ENCODE results near the gene MALRD1. TPM values are rescaled to one million over a fixed set of nuclear protein-coding genes. Genes with fewer than 3 reads are reported as not detected.

The MALRD1 gene
- total and polyA plus RNA-seq, 2 donors (not counting 1 experiment from before 2014, with no cell fraction given), result 0.62 to 1.7 TPM

DNA sequence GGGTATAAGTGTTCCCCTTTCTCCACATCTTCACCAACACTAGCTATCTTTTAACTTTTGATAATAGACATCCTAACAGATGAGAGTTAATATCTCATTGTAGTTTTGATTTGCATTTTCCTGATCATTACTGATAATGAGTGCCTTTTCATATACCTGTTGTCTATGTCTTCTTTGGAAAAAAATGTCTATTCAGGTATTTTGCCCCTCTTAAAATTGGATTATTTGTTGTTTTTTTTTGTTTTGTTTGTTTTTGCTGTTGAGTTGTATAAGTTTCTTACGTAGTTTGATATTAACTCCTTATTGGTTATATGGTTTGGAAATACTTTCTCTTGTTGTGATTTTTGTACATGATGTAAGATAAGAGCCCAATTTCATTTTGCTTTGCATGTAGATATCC, 214.7 kb downstream of the MALRD1 start:
- DNase-seq (ENCODE audit: low read depth in 2 of 2), result no peak
- H3K4me3 ChIP-seq (replicated peaks in 1 of 4; ENCODE audit: control extremely low read depth in 1 of 4, insufficient read depth in 1 of 4, low read depth in 3 of 4, low read length in 4 of 4), result no peak overlapping the region

GRCh38 chr10:19283285-19283684, 234.7 kb downstream of the MALRD1 start:
- no peaks in the 10 kb centered on the region for H4K20me1 ChIP-seq (ENCODE audit: control insufficient read depth, extremely low read depth, insufficient read depth, low read length)
- no peaks in the 10 kb centered on the region for H3K79me2 ChIP-seq (ENCODE audit: control insufficient read depth, insufficient read depth, low read length)
- no peaks in the 10 kb centered on the region for H3K27me3 ChIP-seq (ENCODE audit: control insufficient read depth, insufficient read depth, low read length)
- no peak for DNase-seq (ENCODE audit: low read depth in 2 of 2)
- no peaks in the 10 kb centered on the region for H3K9me3 ChIP-seq (ENCODE audit: control insufficient read depth, insufficient read depth, low read depth, low read length)
- no peak overlapping the region for H3K9ac ChIP-seq (ENCODE audit: insufficient read depth, low read length)
- H3K27ac ChIP-seq (ENCODE audit: insufficient read depth, low read length), result no peak overlapping the region
- no peak overlapping the region for H3K4me3 ChIP-seq (replicated peaks in 1 of 4; ENCODE audit: control extremely low read depth in 1 of 4, insufficient read depth in 1 of 4, low read depth in 3 of 4, low read length in 4 of 4)
- no peak overlapping the region for H2AFZ ChIP-seq (ENCODE audit: low read length)
- TF ChIP-seq, protein P1, sequence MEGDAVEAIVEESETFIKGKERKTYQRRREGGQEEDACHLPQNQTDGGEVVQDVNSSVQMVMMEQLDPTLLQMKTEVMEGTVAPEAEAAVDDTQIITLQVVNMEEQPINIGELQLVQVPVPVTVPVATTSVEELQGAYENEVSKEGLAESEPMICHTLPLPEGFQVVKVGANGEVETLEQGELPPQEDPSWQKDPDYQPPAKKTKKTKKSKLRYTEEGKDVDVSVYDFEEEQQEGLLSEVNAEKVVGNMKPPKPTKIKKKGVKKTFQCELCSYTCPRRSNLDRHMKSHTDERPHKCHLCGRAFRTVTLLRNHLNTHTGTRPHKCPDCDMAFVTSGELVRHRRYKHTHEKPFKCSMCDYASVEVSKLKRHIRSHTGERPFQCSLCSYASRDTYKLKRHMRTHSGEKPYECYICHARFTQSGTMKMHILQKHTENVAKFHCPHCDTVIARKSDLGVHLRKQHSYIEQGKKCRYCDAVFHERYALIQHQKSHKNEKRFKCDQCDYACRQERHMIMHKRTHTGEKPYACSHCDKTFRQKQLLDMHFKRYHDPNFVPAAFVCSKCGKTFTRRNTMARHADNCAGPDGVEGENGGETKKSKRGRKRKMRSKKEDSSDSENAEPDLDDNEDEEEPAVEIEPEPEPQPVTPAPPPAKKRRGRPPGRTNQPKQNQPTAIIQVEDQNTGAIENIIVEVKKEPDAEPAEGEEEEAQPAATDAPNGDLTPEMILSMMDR (conservative IDR thresholded peaks at IDR 0.05 in 1 of 2, IDR thresholded peaks at IDR 0.05 in 1 of 2; ENCODE audit: low read depth in 1 of 2, low read length in 2 of 2), result no peak
- TF ChIP-seq EZH2 (IDR thresholded peaks at IDR 0.05; ENCODE audit: low read length, missing control alignments), result no peak
- no peaks in the 10 kb centered on the region for H3K36me3 ChIP-seq (ENCODE audit: control insufficient read depth, insufficient read depth, low read length)
- H3K4me2 ChIP-seq (ENCODE audit: extremely low read depth, insufficient read depth, low read length), result no peak overlapping the region
- no peaks in the 10 kb centered on the region for H3K4me1 ChIP-seq (ENCODE audit: control insufficient read depth, extremely low read depth, insufficient read depth, low read length)

More for the DNA sequence above, 214.7 kb downstream of the MALRD1 start:
- H2AFZ ChIP-seq (ENCODE audit: low read length), result no peak overlapping the region
- H3K36me3 ChIP-seq (ENCODE audit: control insufficient read depth, insufficient read depth, low read length), result no peaks in the 10 kb centered on the region
- no peaks in the 10 kb centered on the region for H3K9me3 ChIP-seq (ENCODE audit: control insufficient read depth, insufficient read depth, low read depth, low read length)
- no peak overlapping the region for H3K4me2 ChIP-seq (ENCODE audit: extremely low read depth, insufficient read depth, low read length)
- no peaks in the 10 kb centered on the region for H4K20me1 ChIP-seq (ENCODE audit: control insufficient read depth, extremely low read depth, insufficient read depth, low read length)
- H3K79me2 ChIP-seq (ENCODE audit: control insufficient read depth, insufficient read depth, low read length), result no peaks in the 10 kb centered on the region
- TF ChIP-seq, protein P1 (conservative IDR thresholded peaks at IDR 0.05 in 1 of 2, IDR thresholded peaks at IDR 0.05 in 1 of 2; ENCODE audit: low read depth in 1 of 2, low read length in 2 of 2), result no peak
- no peak for TF ChIP-seq EZH2 (IDR thresholded peaks at IDR 0.05; ENCODE audit: low read length, missing control alignments)
- H3K9ac ChIP-seq (ENCODE audit: insufficient read depth, low read length), result no peak overlapping the region
- no peaks in the 10 kb centered on the region for H3K27me3 ChIP-seq (ENCODE audit: control insufficient read depth, insufficient read depth, low read length)
- no peak overlapping the region for H3K27ac ChIP-seq (ENCODE audit: insufficient read depth, low read length)
- H3K4me1 ChIP-seq (ENCODE audit: control insufficient read depth, extremely low read depth, insufficient read depth, low read length), result no peaks in the 10 kb centered on the region

DNA sequence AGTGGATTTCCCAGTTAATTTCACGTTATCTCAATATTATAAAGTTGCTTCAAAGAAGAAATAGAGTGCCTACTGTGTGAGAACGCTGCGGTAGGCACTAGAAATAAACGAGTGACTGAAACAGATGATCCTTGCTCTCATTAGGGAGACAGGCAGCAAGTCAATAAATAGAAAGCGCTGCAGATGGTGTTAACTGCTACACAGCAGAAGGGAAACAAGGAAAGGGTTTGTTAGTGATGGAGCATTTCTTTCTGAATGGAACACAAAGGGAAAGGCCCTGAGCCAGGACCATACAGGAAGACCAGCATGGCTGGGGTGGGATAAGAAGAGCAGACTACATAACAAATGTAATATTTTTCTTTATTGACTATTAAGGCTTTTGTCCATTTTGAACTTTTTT, 235.2 kb downstream of the MALRD1 start:
- H3K4me1 ChIP-seq (ENCODE audit: control insufficient read depth, extremely low read depth, insufficient read depth, low read length), result no peaks in the 10 kb centered on the region
- H4K20me1 ChIP-seq (ENCODE audit: control insufficient read depth, extremely low read depth, insufficient read depth, low read length), result no peaks in the 10 kb centered on the region
- H3K9ac ChIP-seq (ENCODE audit: insufficient read depth, low read length), result no peak overlapping the region
- TF ChIP-seq EZH2 (IDR thresholded peaks at IDR 0.05; ENCODE audit: low read length, missing control alignments), result no peak
- TF ChIP-seq, protein P1 (conservative IDR thresholded peaks at IDR 0.05 in 1 of 2, IDR thresholded peaks at IDR 0.05 in 1 of 2; ENCODE audit: low read depth in 1 of 2, low read length in 2 of 2), result no peak
- H3K27me3 ChIP-seq (ENCODE audit: control insufficient read depth, insufficient read depth, low read length), result no peaks in the 10 kb centered on the region
- H2AFZ ChIP-seq (ENCODE audit: low read length), result no peak overlapping the region
- H3K4me3 ChIP-seq (replicated peaks in 1 of 4; ENCODE audit: control extremely low read depth in 1 of 4, insufficient read depth in 1 of 4, low read depth in 3 of 4, low read length in 4 of 4), result no peak overlapping the region
- H3K27ac ChIP-seq (ENCODE audit: insufficient read depth, low read length), result no peak overlapping the region
- H3K9me3 ChIP-seq (ENCODE audit: control insufficient read depth, insufficient read depth, low read depth, low read length), result no peaks in the 10 kb centered on the region
- H3K4me2 ChIP-seq (ENCODE audit: extremely low read depth, insufficient read depth, low read length), result no peak overlapping the region
- DNase-seq (ENCODE audit: low read depth in 2 of 2), result no peak
- H3K79me2 ChIP-seq (ENCODE audit: control insufficient read depth, insufficient read depth, low read length), result no peaks in the 10 kb centered on the region
- no peaks in the 10 kb centered on the region for H3K36me3 ChIP-seq (ENCODE audit: control insufficient read depth, insufficient read depth, low read length)

All from fibroblast of lung (primary cell).